Thyroid gland (tissue), 4 donors: ENCODE results near the gene PSMD9.

Experiments used
- CTCF ChIP-seq, 6 experiments: fragments of 200-600 bp in 3 of 6; fragments of 450-650 bp in 3 of 6; sonication (generic) in 3 of 6; IDR thresholded peaks; one replicate each; pipeline ENCODE4 v1.5.1; 2016 to 2019; ENCODE audit warnings: antibody characterized with exemption in 6 of 6, mild to moderate bottlenecking in 2 of 6, inconsistent platforms in 1 of 6, moderate library complexity in 1 of 6
- POLR2A ChIP-seq, 2 donors: fragments of 450-650 bp; IDR thresholded peaks; one replicate each; pipeline ENCODE4 v1.6.1; 2017; ENCODE audit warnings: antibody characterized with exemption in 2 of 2, mild to moderate bottlenecking in 2 of 2, moderate library complexity in 1 of 2

- TF ChIP-seq CTCF (IDR thresholded peaks at IDR 0.05) (no peak), POLR2A (IDR thresholded peaks at IDR 0.05) (no peak)
These were observed 15.9 kb upstream of the PSMD9 start for GRCh38 chr12:121872546-121873215.
